ENCODE data around the gene FSTL3.
A peak's percentile ranks its signal among the peaks of the same experiment; 100 is the strongest.
"Not testable (repeated sequence)": the region's sequence is repeated elsewhere in the genome, so short reads cannot be mapped to it uniquely, and the experiment has no call there.

FSTL3 gene

GRCh38 chr19:682678-683320, 6.6 kb downstream of the FSTL3 start:
- no peak for DNase-seq (ENCODE audit: low read depth)

- no peak for DNase-seq (ENCODE audit: low read depth)
Measured at GRCh38 chr19:685454-685931, 9.3 kb downstream of the FSTL3 start.

- no peak for DNase-seq (ENCODE audit: low read depth)
Measured at GRCh38 chr19:686589-687297, 10.6 kb downstream of the FSTL3 start.

GRCh38 chr19:687569-688166, 11.5 kb downstream of the FSTL3 start:
- DNase-seq (ENCODE audit: low read depth), result no peak

GRCh38 chr19:688214-688613, 12.0 kb downstream of the FSTL3 start:
- no peak for DNase-seq (ENCODE audit: low read depth)

GRCh38 chr19:688992-689391, 12.8 kb downstream of the FSTL3 start:
- DNase-seq (ENCODE audit: low read depth), result no peak

GRCh38 chr19:690203-690602, 14.0 kb downstream of the FSTL3 start:
- no peak for DNase-seq (ENCODE audit: low read depth)

- DNase-seq (ENCODE audit: low read depth), result no peak
Measured at GRCh38 chr19:694481-695351, 18.5 kb downstream of the FSTL3 start.

GRCh38 chr19:695352-695949, 19.3 kb downstream of the FSTL3 start, which contains the start of gene PRSS57:
TSS of gene PRSS57 (minus strand) at chr19:695452. CDS start at chr19:695430, 22 bp downstream.
- no peak for DNase-seq (ENCODE audit: low read depth)

- DNase-seq (ENCODE audit: low read depth), result not testable (repeated sequence)
Measured at GRCh38 chr19:698529-698928, 22.3 kb downstream of the FSTL3 start.

GRCh38 chr19:699885-700284, 23.7 kb downstream of the FSTL3 start:
- not testable (repeated sequence) for DNase-seq (ENCODE audit: low read depth)

GRCh38 chr19:702847-703246, 26.7 kb downstream of the FSTL3 start:
- DNase-seq (ENCODE audit: low read depth), result not testable (repeated sequence)

GRCh38 chr19:703329-703650, 27.1 kb downstream of the FSTL3 start:
- no peak for DNase-seq (ENCODE audit: low read depth)

GRCh38 chr19:703651-704446, 27.7 kb downstream of the FSTL3 start:
- peak; percentile 22 for DNase-seq (ENCODE audit: low read depth)

GRCh38 chr19:704447-704741, 28.2 kb downstream of the FSTL3 start:
- DNase-seq (ENCODE audit: low read depth), result no peak

GRCh38 chr19:708154-709143, 32.3 kb downstream of the FSTL3 start, which contains the start of gene PALM:
TSS of gene PALM (plus strand) at chr19:708935. CDS start at chr19:709147, 212 bp downstream.
- no peak for DNase-seq (ENCODE audit: low read depth)

- no peak for DNase-seq (ENCODE audit: low read depth)
Measured at GRCh38 chr19:709196-709964, 33.2 kb downstream of the FSTL3 start.

- DNase-seq (ENCODE audit: low read depth), result no peak
Measured at GRCh38 chr19:709965-710571, 33.9 kb downstream of the FSTL3 start.

GRCh38 chr19:710767-711166, 34.6 kb downstream of the FSTL3 start:
- DNase-seq (ENCODE audit: low read depth), result no peak
